DND-41 (cell line): Measurements from ENCODE around the gene SGSH.

Experiments used
- EZH2 ChIP-seq: IDR thresholded peaks from 3 replicates; pipeline ENCODE4 v1.6.1; 2012; ENCODE audit warnings: borderline replicate concordance, low read depth, mild to moderate bottlenecking, moderate library complexity, low read length, inconsistent platforms; ENCODE audit not compliant: severe bottlenecking
- TF ChIP-seq, protein P1 (sequence below): IDR thresholded peaks from 2 replicates; pipeline ENCODE4 v1.5.1; 2012; ENCODE audit warnings: borderline replicate concordance, low read length, moderate library complexity, mild to moderate bottlenecking; ENCODE audit not compliant: poor library complexity, severe bottlenecking; ENCODE audit errors: extremely low read depth

DNA sequence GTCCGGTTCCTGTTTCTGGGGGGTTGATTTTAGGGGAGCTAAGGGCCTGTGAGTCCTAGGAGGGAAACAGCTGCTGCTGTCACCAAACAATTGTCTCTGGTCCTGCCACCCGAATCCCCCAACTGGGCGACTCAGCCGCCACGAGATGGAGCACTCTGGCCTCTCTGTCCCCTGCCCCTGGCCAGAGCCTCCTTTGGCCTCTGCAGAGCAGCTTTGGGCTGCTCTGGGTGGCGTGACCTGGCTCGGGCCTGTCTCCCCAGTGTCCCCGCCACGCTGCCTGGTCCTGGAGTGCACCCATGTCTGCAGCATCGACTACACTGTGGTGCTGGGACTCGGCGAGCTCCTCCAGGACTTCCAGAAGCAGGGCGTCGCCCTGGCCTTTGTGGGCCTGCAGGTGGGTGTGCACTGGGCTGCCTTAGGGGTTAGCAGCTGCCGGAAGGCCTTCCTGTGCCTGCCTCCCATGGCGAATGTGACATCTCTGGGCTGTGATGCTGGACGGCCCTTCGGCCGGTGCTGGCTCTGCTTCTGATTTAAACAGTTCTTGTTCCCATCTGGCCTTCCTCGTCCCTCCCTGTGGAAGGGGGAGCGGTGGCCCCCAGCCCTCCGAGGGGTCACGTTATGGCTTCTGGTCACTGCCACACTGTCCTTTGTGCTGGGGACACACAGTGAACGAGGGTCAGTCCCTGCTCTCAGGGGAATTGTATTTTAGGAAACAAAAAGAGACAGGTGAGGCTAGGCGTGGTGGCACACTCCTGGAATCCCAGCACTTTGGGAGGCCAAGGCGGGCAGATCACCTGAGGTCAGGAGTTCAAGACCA is 29.0 kb upstream of the SGSH start:
- TF ChIP-seq, protein P1, sequence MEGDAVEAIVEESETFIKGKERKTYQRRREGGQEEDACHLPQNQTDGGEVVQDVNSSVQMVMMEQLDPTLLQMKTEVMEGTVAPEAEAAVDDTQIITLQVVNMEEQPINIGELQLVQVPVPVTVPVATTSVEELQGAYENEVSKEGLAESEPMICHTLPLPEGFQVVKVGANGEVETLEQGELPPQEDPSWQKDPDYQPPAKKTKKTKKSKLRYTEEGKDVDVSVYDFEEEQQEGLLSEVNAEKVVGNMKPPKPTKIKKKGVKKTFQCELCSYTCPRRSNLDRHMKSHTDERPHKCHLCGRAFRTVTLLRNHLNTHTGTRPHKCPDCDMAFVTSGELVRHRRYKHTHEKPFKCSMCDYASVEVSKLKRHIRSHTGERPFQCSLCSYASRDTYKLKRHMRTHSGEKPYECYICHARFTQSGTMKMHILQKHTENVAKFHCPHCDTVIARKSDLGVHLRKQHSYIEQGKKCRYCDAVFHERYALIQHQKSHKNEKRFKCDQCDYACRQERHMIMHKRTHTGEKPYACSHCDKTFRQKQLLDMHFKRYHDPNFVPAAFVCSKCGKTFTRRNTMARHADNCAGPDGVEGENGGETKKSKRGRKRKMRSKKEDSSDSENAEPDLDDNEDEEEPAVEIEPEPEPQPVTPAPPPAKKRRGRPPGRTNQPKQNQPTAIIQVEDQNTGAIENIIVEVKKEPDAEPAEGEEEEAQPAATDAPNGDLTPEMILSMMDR = no peak
- TF ChIP-seq EZH2 = no peak
